NCI-H82 treated with DMSO at 0.1 percent for 48 hours (cell line): ENCODE measurements around the gene OR10V1.
A peak's percentile ranks its signal among the peaks of the same experiment; 100 is the strongest.
"Not testable (repeated sequence)": the region's sequence is repeated elsewhere in the genome, so short reads cannot be mapped to it uniquely, and the experiment has no call there.

Source experiments
- DNase-seq: peaks from one replicate; lab custom pipeline; 2025; ENCODE audit not compliant: unreplicated experiment; lab: John Stamatoyannopoulos, UW

The OR10V1 gene

DNA sequence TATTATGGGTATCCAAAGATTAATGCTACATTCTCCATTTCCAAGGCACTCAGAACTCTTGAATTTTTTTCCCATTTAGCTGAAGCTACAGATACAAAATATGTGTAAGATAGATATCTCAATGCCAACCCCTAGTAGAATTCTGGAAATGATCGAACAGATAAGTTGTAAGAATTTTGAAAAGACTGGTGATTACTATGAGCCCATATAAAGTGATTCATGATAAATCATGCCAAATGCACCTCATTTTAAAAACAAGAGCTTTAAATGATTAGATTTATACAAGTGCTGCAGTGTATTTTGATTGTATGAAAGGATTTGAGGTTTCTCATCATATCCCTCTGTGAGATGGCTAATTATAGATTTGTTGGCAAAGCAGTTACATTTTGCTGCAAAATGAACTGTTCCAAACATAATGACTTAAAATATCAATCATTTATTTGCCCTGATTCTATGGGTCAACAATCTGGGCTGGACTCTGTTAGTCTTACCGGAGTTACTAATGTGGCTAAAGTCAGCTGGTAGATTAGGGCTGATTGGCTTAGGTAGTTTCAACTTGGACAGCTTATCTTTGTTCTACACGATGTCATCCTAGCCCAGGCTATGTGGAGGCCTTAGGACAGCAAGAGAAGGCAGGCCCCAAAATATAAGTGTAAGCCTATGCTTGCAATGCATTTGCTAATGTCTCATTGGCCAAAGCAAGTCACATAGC is 3.4 kb downstream of the OR10V1 start:
- peak; percentile 30 for DNase-seq

- DNase-seq: no peak
Observed at GRCh38 chr11:59708537-59708936, 5.1 kb downstream of the OR10V1 start.

DNA sequence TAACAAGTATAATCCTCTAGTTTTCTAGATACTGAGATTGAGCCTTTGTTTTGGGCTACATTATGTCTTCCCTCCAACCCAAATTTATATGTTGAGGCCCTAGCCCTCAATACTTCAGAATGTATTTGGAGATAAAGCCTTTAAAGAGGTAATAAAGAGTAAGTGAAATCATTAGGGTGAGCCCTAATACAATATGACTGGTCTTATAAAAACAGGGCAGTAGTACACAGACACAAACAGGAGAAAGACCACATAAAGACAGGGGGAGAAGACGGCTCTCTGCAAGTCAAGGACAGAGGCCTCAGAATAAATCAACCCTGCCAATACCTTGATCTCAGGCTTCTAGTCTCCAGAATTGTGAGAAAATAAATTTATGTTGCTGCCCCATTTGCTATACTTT is 6.3 kb downstream of the OR10V1 start:
- no peak for DNase-seq

DNA sequence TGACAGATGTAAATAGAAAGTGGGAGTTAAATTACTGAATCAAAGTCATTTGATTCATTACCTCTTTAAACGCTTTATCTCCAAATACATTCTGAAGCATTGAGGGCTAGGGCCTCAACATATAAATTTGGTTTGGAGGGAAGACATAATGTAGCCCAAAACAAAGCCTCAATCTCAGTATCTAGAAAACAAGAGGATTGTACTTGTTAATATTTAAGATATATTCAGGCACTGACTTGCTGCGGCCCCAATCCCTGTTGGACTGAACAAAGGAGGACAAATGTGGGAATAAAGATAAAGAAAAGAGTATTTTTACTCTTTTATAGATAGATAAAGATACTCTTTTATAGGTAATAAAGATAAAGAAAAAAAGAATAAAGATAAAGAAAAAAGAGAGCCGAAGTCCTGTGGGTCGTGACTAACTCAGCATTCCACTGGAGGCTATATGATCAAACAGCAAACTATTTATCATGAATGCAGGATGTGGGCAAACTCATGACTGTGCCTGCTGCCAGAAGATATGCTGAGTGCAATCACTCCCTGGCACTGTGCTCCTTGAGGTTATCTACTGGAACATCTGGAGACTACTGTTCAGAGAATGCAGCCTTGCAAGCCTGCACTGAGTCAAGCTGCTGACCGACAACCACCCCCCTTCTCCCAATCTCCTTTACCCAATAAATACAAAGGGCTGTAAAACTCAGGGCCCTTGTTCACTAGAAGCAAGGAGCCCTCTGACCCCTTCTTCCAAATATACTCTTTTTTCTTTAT is 6.9 kb downstream of the OR10V1 start:
- DNase-seq: no peak

DNA sequence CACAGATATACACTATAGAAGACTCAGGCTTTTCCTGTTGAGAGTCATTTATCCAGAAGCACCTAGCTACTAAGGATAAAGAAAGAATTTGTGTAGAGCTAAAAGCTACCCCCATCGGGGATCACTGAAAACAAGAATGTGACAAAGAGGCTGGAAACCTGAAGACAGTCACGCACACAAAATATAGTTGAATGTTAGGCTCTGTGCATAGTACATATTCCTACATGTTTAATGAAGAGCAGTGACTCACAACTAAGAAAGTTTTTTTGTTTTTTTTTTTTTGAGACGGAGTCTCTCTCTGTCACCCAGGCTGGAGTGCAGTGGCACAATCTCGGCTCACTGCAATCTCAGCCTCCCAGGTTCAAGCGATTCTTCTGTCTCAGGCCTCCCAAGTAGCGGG is 8.4 kb downstream of the OR10V1 start:
- DNase-seq: no peak

- DNase-seq: not testable (repeated sequence)
Observed at GRCh38 chr11:59703515-59703914, 10.1 kb downstream of the OR10V1 start.

GRCh38 chr11:59700157-59700556 is 13.5 kb downstream of the OR10V1 start:
- not testable (repeated sequence) for DNase-seq

GRCh38 chr11:59698506-59698905 is 15.1 kb downstream of the OR10V1 start:
- DNase-seq: no peak

GRCh38 chr11:59692915-59693314 is 20.7 kb downstream of the OR10V1 start:
- no peak for DNase-seq

GRCh38 chr11:59691156-59691555 is 22.5 kb downstream of the OR10V1 start:
- DNase-seq: no peak

DNA sequence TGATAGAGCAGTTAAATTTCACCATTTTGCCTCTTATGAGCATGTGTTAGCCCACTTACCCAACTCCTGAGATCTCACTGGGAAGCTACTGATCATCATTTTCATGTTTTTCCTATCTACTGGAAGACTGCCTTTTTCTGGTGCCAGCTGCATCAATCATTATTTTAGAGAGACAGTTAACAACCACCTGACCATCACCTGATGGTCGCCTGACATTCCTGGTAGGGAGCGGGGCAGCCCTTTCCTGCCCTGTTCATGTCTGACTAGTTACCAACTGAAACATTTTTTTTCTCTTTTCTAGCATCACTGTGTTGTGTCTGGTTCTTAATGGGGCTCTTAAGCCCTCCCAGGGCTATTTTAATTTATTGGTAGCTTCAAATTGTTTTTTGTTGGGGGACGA is 24.6 kb downstream of the OR10V1 start:
- no peak for DNase-seq

DNA sequence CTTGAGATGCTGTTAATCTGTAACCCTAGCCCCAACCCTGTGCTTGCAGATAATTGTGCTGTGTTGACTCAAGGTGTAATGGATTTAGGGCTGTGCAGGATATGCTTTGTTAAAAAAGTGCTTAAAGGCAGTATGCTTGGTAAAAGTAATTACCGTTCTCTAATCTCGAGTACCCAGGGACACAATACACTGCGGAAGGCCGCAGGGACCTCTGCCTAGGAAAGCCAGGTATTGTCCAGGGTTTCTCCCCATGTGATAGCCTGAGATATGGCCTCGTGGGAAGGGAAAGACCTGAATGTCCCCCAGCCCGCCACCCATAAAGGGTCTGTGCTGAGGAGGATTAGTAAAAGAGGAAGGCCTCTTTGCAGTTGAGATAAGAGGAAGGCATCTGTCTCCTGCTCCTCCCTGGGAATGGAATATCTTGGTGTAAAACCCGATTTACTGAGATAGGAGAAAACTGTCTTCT is 32.4 kb downstream of the OR10V1 start:
- DNase-seq: peak; percentile 14

GRCh38 chr11:59680287-59681154 is 33.1 kb downstream of the OR10V1 start:
- DNase-seq: peak; percentile 77

DNA sequence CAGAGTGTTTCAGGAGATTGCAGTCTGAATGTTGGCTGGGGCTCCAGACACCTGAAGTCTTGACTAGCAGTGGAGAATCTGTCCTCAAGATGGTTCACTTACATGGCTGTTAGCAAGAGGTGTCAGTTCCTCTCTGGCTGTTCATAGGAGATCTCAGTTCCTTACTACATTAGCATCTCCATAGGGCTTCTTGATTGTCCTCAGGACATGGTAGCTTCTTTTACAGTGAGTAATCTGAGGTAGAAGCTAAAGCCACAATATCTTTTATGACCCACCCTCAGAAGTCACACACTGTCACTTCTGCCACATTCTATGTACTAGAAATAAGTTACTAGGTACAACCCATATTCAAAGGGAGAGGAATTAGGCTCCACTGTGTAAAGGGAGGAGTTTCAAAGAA is 34.3 kb downstream of the OR10V1 start:
- DNase-seq: no peak

DNA sequence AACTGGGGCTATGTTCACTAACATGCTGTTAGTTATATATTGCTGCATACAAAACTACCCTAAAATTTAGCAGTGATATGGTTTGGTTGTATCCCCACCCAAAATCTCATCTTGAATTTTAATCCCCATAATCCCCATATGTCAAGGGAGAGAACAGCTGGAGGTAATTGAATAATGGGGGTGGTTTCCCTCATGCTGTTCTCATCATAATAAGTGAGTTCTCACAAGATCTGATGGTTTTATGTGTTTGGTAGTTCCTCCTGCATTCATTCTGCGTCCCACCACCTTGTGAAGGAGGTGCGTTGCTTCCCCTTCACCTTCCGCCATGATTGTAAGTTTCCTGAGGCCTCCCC is 34.9 kb downstream of the OR10V1 start:
- peak; percentile 68 for DNase-seq

GRCh38 chr11:59678118-59678812 is 35.4 kb downstream of the OR10V1 start:
- DNase-seq: peak; percentile 65

- DNase-seq: no peak
Observed at GRCh38 chr11:59676205-59676604, 37.4 kb downstream of the OR10V1 start.

DNA sequence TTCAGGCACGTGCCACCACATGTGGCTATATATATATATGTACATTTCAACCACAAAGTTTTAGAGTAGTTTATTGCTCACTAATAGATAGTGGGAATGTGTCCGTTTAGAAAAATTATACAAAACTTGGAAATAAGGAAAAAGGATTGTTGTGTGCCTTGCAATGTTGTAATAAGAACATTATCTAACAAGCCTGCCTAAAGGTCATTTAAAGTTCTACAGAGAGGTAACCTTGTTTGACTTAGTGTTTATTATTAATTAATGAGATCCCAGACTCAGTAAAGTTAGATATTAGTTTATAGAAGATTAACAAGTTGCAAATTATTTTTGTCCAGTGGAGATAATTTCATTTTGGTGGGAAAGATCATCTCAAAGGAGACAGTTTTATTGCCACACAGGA is 39.4 kb downstream of the OR10V1 start:
- no peak for DNase-seq

- no peak for DNase-seq
Observed at GRCh38 chr11:59673291-59673690, 40.4 kb downstream of the OR10V1 start.

- no peak for DNase-seq
Observed at GRCh38 chr11:59671471-59671870, 42.2 kb downstream of the OR10V1 start.

DNA sequence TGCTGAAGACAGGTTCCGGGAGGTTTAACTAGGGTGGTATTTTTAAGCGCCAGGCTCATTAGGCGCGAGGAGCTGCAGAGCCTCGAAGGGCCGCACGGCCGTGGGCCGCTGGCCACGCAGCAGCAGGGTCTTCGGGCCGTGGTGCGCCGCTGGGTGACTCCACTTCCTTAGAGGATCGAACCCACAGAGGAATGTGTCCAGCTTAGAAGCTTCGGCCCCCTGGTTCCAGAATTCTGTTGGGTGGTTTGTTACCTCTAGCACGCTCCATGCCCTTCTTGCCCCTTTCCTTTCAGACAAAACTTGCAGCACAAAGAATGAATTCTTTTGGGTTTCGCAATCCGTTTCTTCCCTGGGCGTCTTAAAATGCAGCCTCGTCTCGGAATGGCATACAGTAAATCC is 44.0 kb downstream of the OR10V1 start:
- DNase-seq: no peak
